ENCODE data around the gene NPNT. TPM values are rescaled to one million over a fixed set of nuclear protein-coding genes. Genes with fewer than 3 reads are reported as not detected.

Gene NPNT
- total and polyA plus RNA-seq, 9 donors: 4.3 to 49.9 (median 16.0) TPM

GRCh38 chr4:105967058-105967658 is 71.9 kb downstream of the NPNT start:
- no peak overlapping the region for H3K27ac ChIP-seq
- 25 to 30% (median 27%) methylated on average over 10 of the region's 10 CpGs for WGBS, 3 donors
- H3K9me3 ChIP-seq: no peaks in the 10 kb centered on the region
- no peaks in the 10 kb centered on the region for H3K36me3 ChIP-seq
- no peak overlapping the region for H3K4me3 ChIP-seq
- intact Hi-C loops (cut with DNase I): no loop called here
- no peak for DNase-seq
- TF ChIP-seq CTCF (IDR thresholded peaks at IDR 0.05) (no peak), EP300 (IDR thresholded peaks at IDR 0.05) (no peak), POLR2A (IDR thresholded peaks at IDR 0.05) (no peak)
- H3K27me3 ChIP-seq: no peaks in the 10 kb centered on the region
- no peaks in the 10 kb centered on the region for H3K4me1 ChIP-seq (ENCODE audit: insufficient read depth)

GRCh38 chr4:105969575-105969974 is 74.3 kb downstream of the NPNT start:
- Histone ChIP-seq H3K4me3 (no peak overlapping the region), H3K27me3 (no peaks in the 10 kb centered on the region), H3K4me1 (ENCODE audit: insufficient read depth) (no peaks in the 10 kb centered on the region), H3K9me3 (no peaks in the 10 kb centered on the region), H3K27ac (no peak overlapping the region), H3K36me3 (no peaks in the 10 kb centered on the region)
- TF ChIP-seq POLR2A (IDR thresholded peaks at IDR 0.05) (no peak), CTCF (IDR thresholded peaks at IDR 0.05) (no peak), EP300 (IDR thresholded peaks at IDR 0.05) (no peak)
- DNase-seq: no peak
- intact Hi-C loops (cut with DNase I): no loop called here
- 77 to 84% (median 80%) methylated on average over 2 of the region's 2 CpGs for WGBS, 3 donors

GRCh38 chr4:105970371-105970770 is 75.1 kb downstream of the NPNT start:
- intact Hi-C loops (cut with DNase I): no loop called here
- TF ChIP-seq POLR2A (IDR thresholded peaks at IDR 0.05) (no peak), EP300 (IDR thresholded peaks at IDR 0.05) (no peak)
- DNase-seq: no peak
- H3K36me3 ChIP-seq: no peaks in the 10 kb centered on the region
- no peaks in the 10 kb centered on the region for H3K4me1 ChIP-seq (ENCODE audit: insufficient read depth)
- no peak overlapping the region for H3K27ac ChIP-seq
- no peaks in the 10 kb centered on the region for H3K9me3 ChIP-seq
- no peaks in the 10 kb centered on the region for H3K27me3 ChIP-seq
- WGBS, 3 donors: 85 to 94% (median 89%) methylated on average over 1 of the region's 1 CpG
- H3K4me3 ChIP-seq: no peak overlapping the region

GRCh38 chr4:105971036-105971435 is 75.8 kb downstream of the NPNT start:
- Histone ChIP-seq H3K27ac (no peak overlapping the region), H3K4me1 (ENCODE audit: insufficient read depth) (no peaks in the 10 kb centered on the region), H3K27me3 (no peaks in the 10 kb centered on the region), H3K9me3 (no peaks in the 10 kb centered on the region), H3K36me3 (no peaks in the 10 kb centered on the region), H3K4me3 (no peak overlapping the region)
- WGBS, 3 donors: 88 to 92% (median 91%) methylated on average over 4 of the region's 4 CpGs
- intact Hi-C loops (cut with DNase I): no loop called here
- no peak for DNase-seq
- no peak for TF ChIP-seq EP300 (IDR thresholded peaks at IDR 0.05)
- TF ChIP-seq POLR2A (IDR thresholded peaks at IDR 0.05): no peak
- no peak for TF ChIP-seq CTCF (IDR thresholded peaks at IDR 0.05)

- intact Hi-C loops (cut with DNase I): no loop called here
- WGBS, 3 donors: 87 to 92% (median 91%) methylated on average over 5 of the region's 5 CpGs
- Histone ChIP-seq H3K4me1 (ENCODE audit: insufficient read depth) (no peaks in the 10 kb centered on the region), H3K4me3 (no peak overlapping the region), H3K27ac (no peak overlapping the region), H3K36me3 (no peaks in the 10 kb centered on the region), H3K9me3 (no peaks in the 10 kb centered on the region), H3K27me3 (no peaks in the 10 kb centered on the region)
- DNase-seq: no peak
- no peak for TF ChIP-seq CTCF (IDR thresholded peaks at IDR 0.05)
- TF ChIP-seq POLR2A (IDR thresholded peaks at IDR 0.05): no peak
- TF ChIP-seq EP300 (IDR thresholded peaks at IDR 0.05): no peak
Measured at GRCh38 chr4:105972946-105973621, 77.8 kb downstream of the NPNT start.
